ENCODE data around the gene NECAB3. TPM values are rescaled to one million over a fixed set of nuclear protein-coding genes. Genes with fewer than 3 reads are reported as not detected.

Gene NECAB3
- total and polyA plus RNA-seq, 2 of the 13 experiments (the other 11 are each of a cell fraction or from before 2014, with no cell fraction given) = 61.5 to 65.5 TPM

DNA sequence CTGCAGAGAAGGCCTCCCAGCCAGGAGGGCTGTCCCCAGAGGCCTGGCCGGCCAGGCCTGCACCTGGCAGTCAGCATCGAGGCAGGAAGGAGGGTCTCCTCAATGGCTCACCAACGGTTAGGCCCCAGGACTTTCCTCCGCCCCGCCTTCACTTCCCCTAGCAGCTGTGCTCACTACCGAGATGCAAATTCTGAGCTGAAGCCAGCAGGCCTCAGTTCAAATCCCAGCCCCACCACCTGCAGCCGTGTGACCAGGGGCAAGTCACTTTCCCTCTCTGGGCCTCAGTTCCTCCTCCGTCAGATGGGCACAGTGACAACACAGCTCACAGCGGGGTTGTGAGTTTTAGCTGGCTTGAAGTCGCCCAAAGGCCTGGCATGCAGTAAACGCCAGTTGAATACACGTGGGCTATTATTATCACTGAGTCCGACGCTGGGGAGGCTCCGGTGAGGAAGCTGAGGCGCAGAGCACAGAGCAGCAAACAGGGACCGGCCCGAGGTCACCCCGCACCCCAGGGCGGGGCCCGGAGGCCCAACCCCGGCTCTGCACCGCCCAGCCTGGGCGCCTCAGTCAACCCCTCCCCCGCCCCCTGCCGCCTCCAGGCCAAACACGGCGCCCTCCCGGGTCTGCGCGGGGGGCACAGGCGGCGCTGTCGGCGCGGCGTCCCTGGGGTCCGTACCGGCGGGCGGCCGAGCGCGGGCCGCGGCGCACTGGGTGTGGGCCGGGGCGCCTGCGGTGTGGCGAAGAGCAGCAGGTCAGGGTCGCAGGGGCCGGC lies 11.3 kb upstream of the NECAB3 start (continued):
- TF ChIP-seq, protein P1, sequence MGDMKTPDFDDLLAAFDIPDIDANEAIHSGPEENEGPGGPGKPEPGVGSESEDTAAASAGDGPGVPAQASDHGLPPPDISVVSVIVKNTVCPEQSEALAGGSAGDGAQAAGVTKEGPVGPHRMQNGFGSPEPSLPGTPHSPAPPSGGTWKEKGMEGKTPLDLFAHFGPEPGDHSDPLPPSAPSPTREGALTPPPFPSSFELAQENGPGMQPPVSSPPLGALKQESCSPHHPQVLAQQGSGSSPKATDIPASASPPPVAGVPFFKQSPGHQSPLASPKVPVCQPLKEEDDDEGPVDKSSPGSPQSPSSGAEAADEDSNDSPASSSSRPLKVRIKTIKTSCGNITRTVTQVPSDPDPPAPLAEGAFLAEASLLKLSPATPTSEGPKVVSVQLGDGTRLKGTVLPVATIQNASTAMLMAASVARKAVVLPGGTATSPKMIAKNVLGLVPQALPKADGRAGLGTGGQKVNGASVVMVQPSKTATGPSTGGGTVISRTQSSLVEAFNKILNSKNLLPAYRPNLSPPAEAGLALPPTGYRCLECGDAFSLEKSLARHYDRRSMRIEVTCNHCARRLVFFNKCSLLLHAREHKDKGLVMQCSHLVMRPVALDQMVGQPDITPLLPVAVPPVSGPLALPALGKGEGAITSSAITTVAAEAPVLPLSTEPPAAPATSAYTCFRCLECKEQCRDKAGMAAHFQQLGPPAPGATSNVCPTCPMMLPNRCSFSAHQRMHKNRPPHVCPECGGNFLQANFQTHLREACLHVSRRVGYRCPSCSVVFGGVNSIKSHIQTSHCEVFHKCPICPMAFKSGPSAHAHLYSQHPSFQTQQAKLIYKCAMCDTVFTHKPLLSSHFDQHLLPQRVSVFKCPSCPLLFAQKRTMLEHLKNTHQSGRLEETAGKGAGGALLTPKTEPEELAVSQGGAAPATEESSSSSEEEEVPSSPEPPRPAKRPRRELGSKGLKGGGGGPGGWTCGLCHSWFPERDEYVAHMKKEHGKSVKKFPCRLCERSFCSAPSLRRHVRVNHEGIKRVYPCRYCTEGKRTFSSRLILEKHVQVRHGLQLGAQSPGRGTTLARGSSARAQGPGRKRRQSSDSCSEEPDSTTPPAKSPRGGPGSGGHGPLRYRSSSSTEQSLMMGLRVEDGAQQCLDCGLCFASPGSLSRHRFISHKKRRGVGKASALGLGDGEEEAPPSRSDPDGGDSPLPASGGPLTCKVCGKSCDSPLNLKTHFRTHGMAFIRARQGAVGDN (CRISPR knock-in tag; IDR thresholded peaks at IDR 0.05) = peak; percentile 81
- TF ChIP-seq, protein P2, sequence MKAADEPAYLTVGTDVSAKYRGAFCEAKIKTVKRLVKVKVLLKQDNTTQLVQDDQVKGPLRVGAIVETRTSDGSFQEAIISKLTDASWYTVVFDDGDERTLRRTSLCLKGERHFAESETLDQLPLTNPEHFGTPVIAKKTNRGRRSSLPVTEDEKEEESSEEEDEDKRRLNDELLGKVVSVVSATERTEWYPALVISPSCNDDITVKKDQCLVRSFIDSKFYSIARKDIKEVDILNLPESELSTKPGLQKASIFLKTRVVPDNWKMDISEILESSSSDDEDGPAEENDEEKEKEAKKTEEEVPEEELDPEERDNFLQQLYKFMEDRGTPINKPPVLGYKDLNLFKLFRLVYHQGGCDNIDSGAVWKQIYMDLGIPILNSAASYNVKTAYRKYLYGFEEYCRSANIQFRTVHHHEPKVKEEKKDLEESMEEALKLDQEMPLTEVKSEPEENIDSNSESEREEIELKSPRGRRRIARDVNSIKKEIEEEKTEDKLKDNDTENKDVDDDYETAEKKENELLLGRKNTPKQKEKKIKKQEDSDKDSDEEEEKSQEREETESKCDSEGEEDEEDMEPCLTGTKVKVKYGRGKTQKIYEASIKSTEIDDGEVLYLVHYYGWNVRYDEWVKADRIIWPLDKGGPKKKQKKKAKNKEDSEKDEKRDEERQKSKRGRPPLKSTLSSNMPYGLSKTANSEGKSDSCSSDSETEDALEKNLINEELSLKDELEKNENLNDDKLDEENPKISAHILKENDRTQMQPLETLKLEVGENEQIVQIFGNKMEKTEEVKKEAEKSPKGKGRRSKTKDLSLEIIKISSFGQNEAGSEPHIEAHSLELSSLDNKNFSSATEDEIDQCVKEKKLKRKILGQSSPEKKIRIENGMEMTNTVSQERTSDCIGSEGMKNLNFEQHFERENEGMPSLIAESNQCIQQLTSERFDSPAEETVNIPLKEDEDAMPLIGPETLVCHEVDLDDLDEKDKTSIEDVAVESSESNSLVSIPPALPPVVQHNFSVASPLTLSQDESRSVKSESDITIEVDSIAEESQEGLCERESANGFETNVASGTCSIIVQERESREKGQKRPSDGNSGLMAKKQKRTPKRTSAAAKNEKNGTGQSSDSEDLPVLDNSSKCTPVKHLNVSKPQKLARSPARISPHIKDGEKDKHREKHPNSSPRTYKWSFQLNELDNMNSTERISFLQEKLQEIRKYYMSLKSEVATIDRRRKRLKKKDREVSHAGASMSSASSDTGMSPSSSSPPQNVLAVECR (CRISPR knock-in tag; IDR thresholded peaks at IDR 0.05; ENCODE audit: borderline replicate concordance) = peak; percentile 69
- TF ChIP-seq ZNF724P (CRISPR knock-in tag; IDR thresholded peaks at IDR 0.05; ENCODE audit: borderline replicate concordance) (peak; percentile 83; the same call in 1 of the 2 replicates), AHR (CRISPR knock-in tag; IDR thresholded peaks at IDR 0.05) (peak; percentile 57; the same call in 1 of the 2 replicates), ZNF33B (CRISPR knock-in tag; IDR thresholded peaks at IDR 0.05) (no peak), ZSCAN31 (CRISPR knock-in tag; IDR thresholded peaks at IDR 0.05; ENCODE audit: low read depth) (no peak), ZNF101 (CRISPR knock-in tag; IDR thresholded peaks at IDR 0.05; ENCODE audit: borderline replicate concordance, low read depth) (no peak), TGIF2 (CRISPR knock-in tag; IDR thresholded peaks at IDR 0.05) (0 out of 2 replicates have a peak, but pooled peaks have one; percentile 51)
- TF ChIP-seq, protein P3, sequence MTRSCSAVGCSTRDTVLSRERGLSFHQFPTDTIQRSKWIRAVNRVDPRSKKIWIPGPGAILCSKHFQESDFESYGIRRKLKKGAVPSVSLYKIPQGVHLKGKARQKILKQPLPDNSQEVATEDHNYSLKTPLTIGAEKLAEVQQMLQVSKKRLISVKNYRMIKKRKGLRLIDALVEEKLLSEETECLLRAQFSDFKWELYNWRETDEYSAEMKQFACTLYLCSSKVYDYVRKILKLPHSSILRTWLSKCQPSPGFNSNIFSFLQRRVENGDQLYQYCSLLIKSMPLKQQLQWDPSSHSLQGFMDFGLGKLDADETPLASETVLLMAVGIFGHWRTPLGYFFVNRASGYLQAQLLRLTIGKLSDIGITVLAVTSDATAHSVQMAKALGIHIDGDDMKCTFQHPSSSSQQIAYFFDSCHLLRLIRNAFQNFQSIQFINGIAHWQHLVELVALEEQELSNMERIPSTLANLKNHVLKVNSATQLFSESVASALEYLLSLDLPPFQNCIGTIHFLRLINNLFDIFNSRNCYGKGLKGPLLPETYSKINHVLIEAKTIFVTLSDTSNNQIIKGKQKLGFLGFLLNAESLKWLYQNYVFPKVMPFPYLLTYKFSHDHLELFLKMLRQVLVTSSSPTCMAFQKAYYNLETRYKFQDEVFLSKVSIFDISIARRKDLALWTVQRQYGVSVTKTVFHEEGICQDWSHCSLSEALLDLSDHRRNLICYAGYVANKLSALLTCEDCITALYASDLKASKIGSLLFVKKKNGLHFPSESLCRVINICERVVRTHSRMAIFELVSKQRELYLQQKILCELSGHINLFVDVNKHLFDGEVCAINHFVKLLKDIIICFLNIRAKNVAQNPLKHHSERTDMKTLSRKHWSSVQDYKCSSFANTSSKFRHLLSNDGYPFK (CRISPR knock-in tag; IDR thresholded peaks at IDR 0.05; ENCODE audit: borderline replicate concordance) = peak; percentile 72; the same call in 1 of the 2 replicates
- TF ChIP-seq, protein P4, sequence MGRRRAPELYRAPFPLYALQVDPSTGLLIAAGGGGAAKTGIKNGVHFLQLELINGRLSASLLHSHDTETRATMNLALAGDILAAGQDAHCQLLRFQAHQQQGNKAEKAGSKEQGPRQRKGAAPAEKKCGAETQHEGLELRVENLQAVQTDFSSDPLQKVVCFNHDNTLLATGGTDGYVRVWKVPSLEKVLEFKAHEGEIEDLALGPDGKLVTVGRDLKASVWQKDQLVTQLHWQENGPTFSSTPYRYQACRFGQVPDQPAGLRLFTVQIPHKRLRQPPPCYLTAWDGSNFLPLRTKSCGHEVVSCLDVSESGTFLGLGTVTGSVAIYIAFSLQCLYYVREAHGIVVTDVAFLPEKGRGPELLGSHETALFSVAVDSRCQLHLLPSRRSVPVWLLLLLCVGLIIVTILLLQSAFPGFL (CRISPR knock-in tag; IDR thresholded peaks at IDR 0.05) = peak; percentile 88; the same call in 1 of the 2 replicates
- TF ChIP-seq, protein P5, sequence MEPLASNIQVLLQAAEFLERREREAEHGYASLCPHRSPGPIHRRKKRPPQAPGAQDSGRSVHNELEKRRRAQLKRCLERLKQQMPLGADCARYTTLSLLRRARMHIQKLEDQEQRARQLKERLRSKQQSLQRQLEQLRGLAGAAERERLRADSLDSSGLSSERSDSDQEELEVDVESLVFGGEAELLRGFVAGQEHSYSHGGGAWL (CRISPR knock-in tag; IDR thresholded peaks at IDR 0.05) = no peak; the same call in 1 of the 2 replicates
- TF ChIP-seq, protein P6, sequence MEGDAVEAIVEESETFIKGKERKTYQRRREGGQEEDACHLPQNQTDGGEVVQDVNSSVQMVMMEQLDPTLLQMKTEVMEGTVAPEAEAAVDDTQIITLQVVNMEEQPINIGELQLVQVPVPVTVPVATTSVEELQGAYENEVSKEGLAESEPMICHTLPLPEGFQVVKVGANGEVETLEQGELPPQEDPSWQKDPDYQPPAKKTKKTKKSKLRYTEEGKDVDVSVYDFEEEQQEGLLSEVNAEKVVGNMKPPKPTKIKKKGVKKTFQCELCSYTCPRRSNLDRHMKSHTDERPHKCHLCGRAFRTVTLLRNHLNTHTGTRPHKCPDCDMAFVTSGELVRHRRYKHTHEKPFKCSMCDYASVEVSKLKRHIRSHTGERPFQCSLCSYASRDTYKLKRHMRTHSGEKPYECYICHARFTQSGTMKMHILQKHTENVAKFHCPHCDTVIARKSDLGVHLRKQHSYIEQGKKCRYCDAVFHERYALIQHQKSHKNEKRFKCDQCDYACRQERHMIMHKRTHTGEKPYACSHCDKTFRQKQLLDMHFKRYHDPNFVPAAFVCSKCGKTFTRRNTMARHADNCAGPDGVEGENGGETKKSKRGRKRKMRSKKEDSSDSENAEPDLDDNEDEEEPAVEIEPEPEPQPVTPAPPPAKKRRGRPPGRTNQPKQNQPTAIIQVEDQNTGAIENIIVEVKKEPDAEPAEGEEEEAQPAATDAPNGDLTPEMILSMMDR (CRISPR knock-in tag; IDR thresholded peaks at IDR 0.05) = peak; percentile 47; the same call in 1 of the 2 replicates
